Measurements from ENCODE around the gene CPT1B. TPM values are rescaled to one million over a fixed set of nuclear protein-coding genes. Genes with fewer than 3 reads are reported as not detected.

CPT1B gene
- total RNA-seq, 1 experiment from 2014 or later, result 19.2 TPM

DNA sequence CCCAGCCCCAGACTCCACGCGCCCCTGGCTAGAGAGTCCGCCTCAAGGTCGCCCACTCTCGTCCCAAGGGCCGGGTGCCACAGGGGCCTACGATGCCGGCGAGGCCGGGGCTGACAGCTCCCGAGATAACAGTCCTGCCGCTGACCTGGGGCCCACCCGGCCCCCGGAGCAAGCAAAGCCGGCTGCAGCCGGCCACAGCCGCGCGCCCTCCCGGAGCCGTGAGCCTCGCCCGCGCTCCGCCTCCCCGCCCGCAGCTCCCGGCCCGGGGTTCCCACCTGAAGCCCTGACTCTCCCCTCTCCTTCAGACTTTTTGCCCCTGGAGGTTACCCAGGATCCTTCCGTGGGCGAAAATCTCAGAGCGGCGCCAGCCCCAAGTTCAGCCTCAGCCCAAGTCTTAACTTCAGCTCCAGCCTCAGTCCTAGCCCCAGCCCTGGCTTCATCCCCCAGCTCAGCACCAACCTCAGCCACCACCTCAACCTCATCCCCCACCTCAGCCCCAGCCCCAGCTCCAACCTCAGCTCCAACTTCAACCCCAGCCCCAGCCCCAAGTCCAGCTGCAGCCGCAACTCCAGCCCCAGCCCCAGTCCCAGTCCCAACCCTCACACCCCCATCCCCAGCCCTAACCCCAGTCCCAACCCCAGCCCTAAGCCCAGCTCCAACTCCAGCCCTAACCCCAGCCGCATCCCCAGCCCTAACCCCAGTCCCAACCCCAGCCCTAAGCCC, 30.8 kb downstream of the CPT1B start:
- TF ChIP-seq CTCF (conservative IDR thresholded peaks at IDR 0.05; ENCODE audit: low read depth, low read length), result no peak
- no peak for TF ChIP-seq EZH2 (IDR thresholded peaks at IDR 0.05; ENCODE audit: borderline replicate concordance, low read depth, low read length, poor library complexity, severe bottlenecking)
- no TSS peak for BruUV-seq (replicated peaks)
- peaks cover 10% of the 10 kb centered on the region for H3K4me1 ChIP-seq (ENCODE audit: insufficient read depth, low read length, poor library complexity, severe bottlenecking)
- no peaks in the 10 kb centered on the region for H3K36me3 ChIP-seq (ENCODE audit: insufficient read depth, low read length, poor library complexity, severe bottlenecking)
- H3K4me3 ChIP-seq (ENCODE audit: low read depth, low read length, poor library complexity, severe bottlenecking), result no peak overlapping the region
- H3K9me3 ChIP-seq (ENCODE audit: low read depth, low read length, poor library complexity, severe bottlenecking), result no peaks in the 10 kb centered on the region
- POLR2A ChIA-PET (ENCODE audit: low non-redundant PET), result no interaction called here
- no peaks in the 10 kb centered on the region for H3K27me3 ChIP-seq (replicated peaks; ENCODE audit: insufficient read depth, low read depth, low read length, poor library complexity)
- DNase-seq (ENCODE audit: low spot score), result no peak
- intact Hi-C loops (cut with micrococcal nuclease; ENCODE audit: unreplicated experiment), result loop anchor here (10.0 kb wide), 1 partner anchor 57 kb away; the partner anchor contains the start of gene MAPK8IP2
- no peak overlapping the region for H3K27ac ChIP-seq (ENCODE audit: low read depth, low read length, poor library complexity, severe bottlenecking)
- CTCF ChIA-PET, result no interaction called here

- no peaks in the 10 kb centered on the region for H3K9me3 ChIP-seq (ENCODE audit: low read depth, low read length, poor library complexity, severe bottlenecking)
- no peaks in the 10 kb centered on the region for H3K36me3 ChIP-seq (ENCODE audit: insufficient read depth, low read length, poor library complexity, severe bottlenecking)
- intact Hi-C loops (cut with micrococcal nuclease; ENCODE audit: unreplicated experiment), result loop anchor here (10.0 kb wide), 1 partner anchor 58 kb away; the partner anchor contains the start of gene MAPK8IP2
- no TSS peak for BruUV-seq (replicated peaks)
- ChIA-PET CTCF (no interaction called here), POLR2A (ENCODE audit: low non-redundant PET) (no interaction called here)
- no peaks in the 10 kb centered on the region for H3K27me3 ChIP-seq (replicated peaks; ENCODE audit: insufficient read depth, low read depth, low read length, poor library complexity)
- H3K27ac ChIP-seq (ENCODE audit: low read depth, low read length, poor library complexity, severe bottlenecking), result peak overlapping the region; percentile 42
- no peak for DNase-seq (ENCODE audit: low spot score)
- H3K4me1 ChIP-seq (ENCODE audit: insufficient read depth, low read length, poor library complexity, severe bottlenecking), result peaks cover 10% of the 10 kb centered on the region
- TF ChIP-seq CTCF (conservative IDR thresholded peaks at IDR 0.05; ENCODE audit: low read depth, low read length), result no peak
- TF ChIP-seq EZH2 (IDR thresholded peaks at IDR 0.05; ENCODE audit: borderline replicate concordance, low read depth, low read length, poor library complexity, severe bottlenecking), result no peak
- no peak overlapping the region for H3K4me3 ChIP-seq (ENCODE audit: low read depth, low read length, poor library complexity, severe bottlenecking)
These were observed 31.6 kb downstream of the CPT1B start for GRCh38 chr22:50546326-50547262.

DNA sequence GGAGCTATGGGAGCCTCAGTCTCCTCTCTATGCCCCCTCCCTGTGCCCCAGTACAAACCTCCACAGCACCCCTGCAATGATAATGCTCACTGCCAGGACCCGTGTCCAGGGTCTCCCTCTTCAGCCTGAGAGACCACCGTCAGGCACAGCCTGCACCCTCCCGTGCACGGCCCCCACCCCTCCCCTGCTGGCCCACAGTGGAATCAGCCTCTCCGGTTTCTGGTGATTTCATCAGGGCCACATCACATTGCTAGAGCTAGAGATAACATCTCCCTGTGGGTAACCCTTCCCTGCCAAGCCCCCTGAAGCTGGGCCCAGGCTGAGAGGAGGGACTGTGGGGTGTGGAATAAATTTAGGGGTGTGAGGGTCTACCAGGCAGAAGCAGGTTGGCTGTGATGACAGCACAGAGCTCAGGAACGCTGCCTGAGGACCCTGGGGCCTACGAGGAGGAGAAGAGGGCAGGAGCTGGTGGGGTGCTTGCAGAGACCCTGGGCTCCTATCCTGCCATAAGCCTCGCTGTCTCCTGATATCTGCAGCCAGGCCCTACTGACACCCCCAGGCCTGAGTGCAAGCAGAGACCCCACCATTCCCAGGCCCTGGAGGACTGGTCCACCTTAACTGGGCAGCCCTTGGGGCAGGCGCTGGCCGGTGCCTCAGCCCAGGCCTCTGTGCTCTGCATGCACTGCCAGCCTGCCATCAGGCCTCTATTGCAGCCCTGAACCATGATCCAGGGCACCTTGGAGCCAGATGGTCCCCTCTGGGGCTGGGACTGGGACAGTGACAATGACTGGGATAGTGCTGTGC, 32.5 kb downstream of the CPT1B start, which contains the start of gene KLHDC7B:
TSS of gene KLHDC7B (plus strand) at position 378 of the 804 bp plus-strand sequence. CDS start at position 723, 345 bp downstream.
- Histone ChIP-seq H3K36me3 (ENCODE audit: insufficient read depth, low read length, poor library complexity, severe bottlenecking) (no peaks in the 10 kb centered on the region), H3K27ac (ENCODE audit: low read depth, low read length, poor library complexity, severe bottlenecking) (peak within 1 kb of the TSS; percentile 42), H3K9me3 (ENCODE audit: low read depth, low read length, poor library complexity, severe bottlenecking) (no peaks in the 10 kb centered on the region), H3K27me3 (replicated peaks; ENCODE audit: insufficient read depth, low read depth, low read length, poor library complexity) (no peaks in the 10 kb centered on the region), H3K4me3 (ENCODE audit: low read depth, low read length, poor library complexity, severe bottlenecking) (no peak within 1 kb of the TSS), H3K4me1 (ENCODE audit: insufficient read depth, low read length, poor library complexity, severe bottlenecking) (peaks cover 13% of the 10 kb centered on the region)
- no peak for TF ChIP-seq EZH2 (IDR thresholded peaks at IDR 0.05; ENCODE audit: borderline replicate concordance, low read depth, low read length, poor library complexity, severe bottlenecking)
- TF ChIP-seq CTCF (conservative IDR thresholded peaks at IDR 0.05; ENCODE audit: low read depth, low read length), result no peak
- CTCF ChIA-PET, result interaction anchor here (0.7 kb wide), 1 partner anchor 17 kb away, joined by 4 read pairs; the partner anchor contains the start of gene SYCE3
- POLR2A ChIA-PET (ENCODE audit: low non-redundant PET), result no interaction called here
- no TSS peak for BruUV-seq (replicated peaks)
- DNase-seq (ENCODE audit: low spot score), result peak; percentile 39
- intact Hi-C loops (cut with micrococcal nuclease; ENCODE audit: unreplicated experiment), result loop anchor here (10.0 kb wide), 1 partner anchor 59 kb away; the partner anchor contains the start of gene MAPK8IP2
